H9 (cell line): ENCODE data around the gene FHL1. TPM values are rescaled to one million over a fixed set of nuclear protein-coding genes. Genes with fewer than 3 reads are reported as not detected.
"Not testable (repeated sequence)": the region's sequence is repeated elsewhere in the genome, so short reads cannot be mapped to it uniquely, and the experiment has no call there.

Experiments used
- DNase-seq: peaks from one replicate; pipeline ENCODE4 v3.0.0-alpha.2; 2017
- H2AFZ ChIP-seq: one replicate; pipeline ENCODE4 v1.6.1; 2013; ENCODE audit warnings: mild to moderate bottlenecking, low read length, control low read depth, moderate library complexity
- H2AK5ac ChIP-seq: 2 replicates; pipeline ENCODE4 v1.6.1; 2013; ENCODE audit warnings: low read length, control low read depth, mixed read lengths; ENCODE audit not compliant: insufficient read length
- H2BK120ac ChIP-seq: one replicate; pipeline ENCODE4 v1.6.1; 2013; ENCODE audit warnings: low read depth, mild to moderate bottlenecking, low read length, control low read depth, inconsistent platforms; ENCODE audit not compliant: poor library complexity, severe bottlenecking
- H2BK12ac ChIP-seq: 2 replicates; pipeline ENCODE4 v1.6.1; 2013; ENCODE audit warnings: low read length, control low read depth, mixed read lengths, low read depth; ENCODE audit not compliant: insufficient read length
- H2BK15ac ChIP-seq: 2 replicates; pipeline ENCODE4 v1.6.1; 2013; ENCODE audit warnings: low read depth, low read length, control low read depth
- H2BK20ac ChIP-seq: one replicate; pipeline ENCODE4 v1.6.1; 2013; ENCODE audit warnings: low read depth, mild to moderate bottlenecking, low read length, control low read depth, inconsistent platforms; ENCODE audit not compliant: poor library complexity, severe bottlenecking
- H2BK5ac ChIP-seq: 2 replicates; pipeline ENCODE4 v1.6.1; 2013; ENCODE audit warnings: low read length, control low read depth, mixed read lengths; ENCODE audit not compliant: insufficient read length
- H3K14ac ChIP-seq: 2 replicates; pipeline ENCODE4 v1.6.1; 2013; ENCODE audit warnings: low read length, control low read depth; ENCODE audit not compliant: insufficient read depth
- H3K18ac ChIP-seq: 2 replicates; pipeline ENCODE4 v1.6.1; 2013; ENCODE audit warnings: low read depth, mild to moderate bottlenecking, mixed read lengths, low read length, control low read depth; ENCODE audit not compliant: insufficient read length
- H3K23ac ChIP-seq: 2 replicates; pipeline ENCODE4 v1.6.1; 2013; ENCODE audit warnings: low read length, control low read depth, mixed read lengths, low read depth; ENCODE audit not compliant: insufficient read length
- H3K23me2 ChIP-seq: 2 replicates; pipeline ENCODE4 v1.6.1; 2013; ENCODE audit warnings: low read depth, mild to moderate bottlenecking, mixed read lengths, low read length, control low read depth; ENCODE audit not compliant: insufficient read length, poor library complexity, severe bottlenecking
- H3K27ac ChIP-seq: 2 replicates; pipeline ENCODE4 v1.5.1; 2013; ENCODE audit warnings: low read length, control low read depth, mixed read lengths, low read depth; ENCODE audit not compliant: insufficient read length
- H3K27me3 ChIP-seq: 2 replicates; pipeline ENCODE4 v1.6.1; 2013; ENCODE audit warnings: low read length, control low read depth, inconsistent platforms; ENCODE audit not compliant: insufficient read depth
- H3K4ac ChIP-seq: 2 replicates; pipeline ENCODE4 v1.6.1; 2013; ENCODE audit warnings: low read depth, mild to moderate bottlenecking, control low read depth, inconsistent platforms, low read length, moderate library complexity
- H3K4me1 ChIP-seq: 2 replicates; pipeline ENCODE4 v1.6.1; 2013; ENCODE audit warnings: low read length, control low read depth, inconsistent platforms; ENCODE audit not compliant: insufficient read depth
- H3K4me2 ChIP-seq: 2 replicates; pipeline ENCODE4 v1.6.1; 2013; ENCODE audit warnings: low read length, control low read depth, mixed read lengths; ENCODE audit not compliant: insufficient read length, insufficient read depth
- H3K56ac ChIP-seq: 2 replicates; pipeline ENCODE4 v1.6.1; 2013; ENCODE audit warnings: low read depth, mild to moderate bottlenecking, mixed read lengths, low read length, control low read depth; ENCODE audit not compliant: insufficient read length
- H3K79me1 ChIP-seq: 2 replicates; pipeline ENCODE4 v1.6.1; 2013; ENCODE audit warnings: low read depth, mild to moderate bottlenecking, moderate library complexity, low read length, control low read depth, inconsistent platforms; ENCODE audit not compliant: insufficient read depth, poor library complexity, severe bottlenecking
- H3K79me2 ChIP-seq: 2 replicates; pipeline ENCODE4 v1.6.1; 2013; ENCODE audit warnings: low read length, control low read depth, inconsistent platforms; ENCODE audit not compliant: insufficient read depth
- H3K9ac ChIP-seq: 2 replicates; pipeline ENCODE4 v1.6.1; 2013; ENCODE audit warnings: low read length, control low read depth, mixed read lengths; ENCODE audit not compliant: insufficient read length; ENCODE audit errors: extremely low read depth
- H3K9me3 ChIP-seq: one replicate; pipeline ENCODE4 v1.6.1; 2013; ENCODE audit warnings: low read depth, low read length, inconsistent platforms; ENCODE audit not compliant: control insufficient read depth
- H3T11ph ChIP-seq: one replicate; pipeline ENCODE4 v1.6.1; 2013; ENCODE audit warnings: mild to moderate bottlenecking, low read length, control low read depth, inconsistent platforms
- H4K20me1 ChIP-seq: one replicate; pipeline ENCODE4 v1.6.1; 2013; ENCODE audit not compliant: control insufficient read depth, insufficient read length, insufficient read depth
- H4K5ac ChIP-seq: 2 replicates; pipeline ENCODE4 v1.6.1; 2013; ENCODE audit warnings: low read depth, mild to moderate bottlenecking, mixed read lengths, low read length, control low read depth; ENCODE audit not compliant: insufficient read length
- H4K8ac ChIP-seq: replicated peaks from 2 replicates; pipeline ENCODE4 v1.6.1; 2013; ENCODE audit warnings: low read length, control low read depth, mixed read lengths, low read depth; ENCODE audit not compliant: insufficient read length
- H4K91ac ChIP-seq: 2 replicates; pipeline ENCODE4 v1.6.1; 2013; ENCODE audit warnings: low read depth, mild to moderate bottlenecking, moderate library complexity, mixed read lengths, low read length, control low read depth; ENCODE audit not compliant: insufficient read length
- H3K27ac Mint-ChIP-seq, 3 experiments: 2 replicates in 2 of 3; 3 replicates in 1 of 3; pipeline ENCODE4 v1.8.0; 2020 to 2021; ENCODE audit warnings: mixed read lengths in 3 of 3, mild to moderate bottlenecking in 1 of 3, moderate library complexity in 1 of 3
- H3K27me3 Mint-ChIP-seq: 2 replicates; pipeline ENCODE4 v1.8.0; 2021; ENCODE audit warnings: low read depth, mild to moderate bottlenecking, moderate library complexity, mixed read lengths
- H3K36me3 Mint-ChIP-seq, 3 experiments: 2 replicates in 2 of 3; 3 replicates in 1 of 3; pipeline ENCODE4 v1.8.0; 2020 to 2021; ENCODE audit warnings: low read depth in 3 of 3, mixed read lengths in 3 of 3; ENCODE audit not compliant: insufficient read depth in 1 of 3
- H3K4me1 Mint-ChIP-seq, 2 experiments: 2 replicates each; pipeline ENCODE4 v1.8.0; 2020; ENCODE audit warnings: mixed read lengths in 2 of 2
- H3K4me3 Mint-ChIP-seq, 2 experiments: 2 replicates in 1 of 2; 3 replicates in 1 of 2; pipeline ENCODE4 v1.8.0; 2020 to 2021; ENCODE audit warnings: mild to moderate bottlenecking in 2 of 2, mixed read lengths in 2 of 2, moderate library complexity in 1 of 2
- H3K9me3 Mint-ChIP-seq, 2 experiments: 2 replicates in 1 of 2; 3 replicates in 1 of 2; pipeline ENCODE4 v1.8.0; 2020; ENCODE audit warnings: mild to moderate bottlenecking in 2 of 2, mixed read lengths in 2 of 2, moderate library complexity in 1 of 2
- CTCF ChIP-seq: fragments of 200-600 bp; sonication (generic); conservative IDR thresholded peaks from 3 replicates; pipeline ENCODE4 v1.8.0; 2021; ENCODE audit warnings: antibody characterized with exemption, mild to moderate bottlenecking
- WGBS: extraction: QIAGEN DNeasy Blood & Tissue Kit; methylation state at CpG from one replicate; pipeline ENCODE4 v1.1.7; 2013; ENCODE audit warnings: missing lambda C conversion rate, low lambda C conversion rate, mixed read lengths; ENCODE audit not compliant: insufficient read length; ENCODE audit errors: extremely low coverage; 5-methylcytosine and 5-hydroxymethylcytosine counted together
- total RNA-seq: library from RNA; stranded (reverse); gene quantifications from 2 replicates; pipeline ENCODE4 v1.2.1, GENCODE V29; 2021

FHL1 gene
- total RNA-seq, 1 experiment from 2014 or later = 20.0 TPM

GRCh38 chrX:136106920-136107528 is 40.3 kb upstream of the FHL1 start:
- Mint-ChIP-seq H3K9me3 (peaks cover 64 to 70% of the 10 kb centered on the region in 2 experiments), H3K27me3 (peaks cover 7% of the 10 kb centered on the region), H3K4me3 (no peak overlapping the region), H3K27ac (no peak overlapping the region), H3K36me3 (peaks cover 3 to 9% (median 6%) of the 10 kb centered on the region in 3 experiments; a peak in 6 of 7 replicates), H3K4me1 (peaks cover 6 to 15% of the 10 kb centered on the region in 2 experiments; a peak in 2 of 4 replicates)
- H3K4me2 ChIP-seq = no peak overlapping the region
- no peak overlapping the region for H3K56ac ChIP-seq
- H2BK20ac ChIP-seq = no peak overlapping the region
- no peak overlapping the region for H4K5ac ChIP-seq
- no peaks in the 10 kb centered on the region for H3K27me3 ChIP-seq
- no peak overlapping the region for H3K23ac ChIP-seq
- H3K14ac ChIP-seq = no peak overlapping the region
- no peak overlapping the region for H2AFZ ChIP-seq
- no peak overlapping the region for H3K9ac ChIP-seq
- TF ChIP-seq CTCF = no peak
- H3K27ac ChIP-seq = no peak overlapping the region
- H4K8ac ChIP-seq = no peak overlapping the region
- no peak overlapping the region for H4K91ac ChIP-seq
- no peak overlapping the region for H3K4ac ChIP-seq
- H2BK15ac ChIP-seq = no peak overlapping the region
- H2BK120ac ChIP-seq = no peak overlapping the region
- WGBS = no CpG with 5 or more reads among the region's 11 CpGs
- H3K4me1 ChIP-seq = no peaks in the 10 kb centered on the region
- H3K9me3 ChIP-seq = peaks cover 27% of the 10 kb centered on the region
- no peak overlapping the region for H2AK5ac ChIP-seq
- no peak overlapping the region for H2BK12ac ChIP-seq
- no peaks in the 10 kb centered on the region for H3K79me1 ChIP-seq
- no peaks in the 10 kb centered on the region for H3K23me2 ChIP-seq
- no peak overlapping the region for H3K18ac ChIP-seq
- H2BK5ac ChIP-seq = no peak overlapping the region
- no peaks in the 10 kb centered on the region for H4K20me1 ChIP-seq
- no peak for DNase-seq
- H3T11ph ChIP-seq = no peak overlapping the region
- no peaks in the 10 kb centered on the region for H3K79me2 ChIP-seq

GRCh38 chrX:136108905-136109304 is 38.4 kb upstream of the FHL1 start:
- H3K9me3 ChIP-seq = peaks cover 21% of the 10 kb centered on the region
- H3K27me3 Mint-ChIP-seq, H3K27ac Mint-ChIP-seq, H3K79me2 ChIP-seq, H3K27ac ChIP-seq, H4K5ac ChIP-seq, H3K36me3 Mint-ChIP-seq, H4K8ac ChIP-seq, H3K4me2 ChIP-seq, H3K4me1 ChIP-seq, H2BK120ac ChIP-seq, H3K14ac ChIP-seq, H3K23me2 ChIP-seq, H3K4ac ChIP-seq, H3K23ac ChIP-seq, H4K20me1 ChIP-seq, DNase-seq, H3K27me3 ChIP-seq, H2AFZ ChIP-seq, H3K56ac ChIP-seq, H2BK15ac ChIP-seq, H3K4me3 Mint-ChIP-seq, H3T11ph ChIP-seq, H3K18ac ChIP-seq, H2BK20ac ChIP-seq, H2BK5ac ChIP-seq, H4K91ac ChIP-seq, H2BK12ac ChIP-seq, H3K9ac ChIP-seq, H3K79me1 ChIP-seq, H2AK5ac ChIP-seq: not testable (repeated sequence)
- WGBS = no CpG with 5 or more reads among the region's 1 CpG
- peaks cover 64 to 65% of the 10 kb centered on the region in 2 experiments for H3K9me3 Mint-ChIP-seq
- peaks cover 6 to 15% of the 10 kb centered on the region in 2 experiments; a peak in 2 of 4 replicates for H3K4me1 Mint-ChIP-seq
